MM.1S (cell line): ENCODE data around the gene SEPTIN5.

ENCODE experiments used
- DNase-seq: peaks from one replicate; pipeline ENCODE4 v3.0.0-alpha.2; 2015
- H2AFZ ChIP-seq: fragments of 300-600 bp; sonication (generic); 2 replicates; pipeline ENCODE4 v1.6.0; 2016; ENCODE audit warnings: antibody characterized with exemption, low read length
- H3F3A ChIP-seq: fragments of 300-600 bp; sonication (generic); 2 replicates; pipeline ENCODE4 v1.6.1; 2016; ENCODE audit warnings: mild to moderate bottlenecking, antibody characterized with exemption, low read length, moderate library complexity, mixed read lengths; ENCODE audit not compliant: insufficient read depth
- H3K27ac ChIP-seq: fragments of 300-600 bp; sonication (generic); 2 replicates; pipeline ENCODE4 v1.5.1; 2016; ENCODE audit warnings: mild to moderate bottlenecking, low read length
- H3K27me3 ChIP-seq: fragments of 300-600 bp; sonication (generic); replicated peaks from 2 replicates; pipeline ENCODE4 v1.6.0; 2016; ENCODE audit warnings: low read length; ENCODE audit not compliant: insufficient read depth
- H3K36me3 ChIP-seq: fragments of 300-600 bp; sonication (generic); replicated peaks from 2 replicates; pipeline ENCODE4 v1.6.1; 2016; ENCODE audit warnings: mild to moderate bottlenecking, low read length, mixed read lengths; ENCODE audit not compliant: insufficient read depth
- H3K4me1 ChIP-seq: fragments of 300-600 bp; sonication (generic); 2 replicates; pipeline ENCODE4 v1.6.1; 2016; ENCODE audit warnings: low read length, mixed read lengths
- H3K4me2 ChIP-seq: fragments of 300-600 bp; sonication (generic); 2 replicates; pipeline ENCODE4 v1.6.0; 2016; ENCODE audit warnings: low read depth, low read length
- H3K4me3 ChIP-seq: fragments of 300-600 bp; sonication (generic); 2 replicates; pipeline ENCODE4 v1.5.1; 2016; ENCODE audit warnings: low read length, mixed read lengths
- H3K79me2 ChIP-seq: fragments of 300-600 bp; sonication (generic); 2 replicates; pipeline ENCODE4 v1.6.1; 2016; ENCODE audit warnings: mixed run types, low read length, mixed read lengths
- H3K9ac ChIP-seq: fragments of 300-600 bp; sonication (generic); 2 replicates; pipeline ENCODE4 v1.6.1; 2016; ENCODE audit warnings: low read length, mixed read lengths
- H3K9me2 ChIP-seq: fragments of 300-600 bp; sonication (generic); replicated peaks from 2 replicates; pipeline ENCODE4 v1.6.1; 2016; ENCODE audit warnings: mild to moderate bottlenecking, low read length, mixed read lengths; ENCODE audit not compliant: insufficient read depth
- H3K9me3 ChIP-seq: fragments of 300-600 bp; sonication (generic); replicated peaks from 2 replicates; pipeline ENCODE4 v1.6.1; 2016; ENCODE audit warnings: mild to moderate bottlenecking, low read length, mixed read lengths; ENCODE audit not compliant: insufficient read depth
- H4K20me1 ChIP-seq: fragments of 300-600 bp; sonication (generic); 2 replicates; pipeline ENCODE4 v1.6.1; 2016; ENCODE audit warnings: mild to moderate bottlenecking, low read length, moderate library complexity, mixed read lengths; ENCODE audit not compliant: insufficient read depth
- CTCF ChIP-seq: fragments of 300-600 bp; sonication (generic); IDR thresholded peaks from 2 replicates; pipeline ENCODE4 v1.5.1; 2016; ENCODE audit warnings: antibody characterized with exemption, low read length, mixed read lengths
- EZH2 ChIP-seq: fragments of 300-600 bp; sonication (generic); optimal IDR thresholded peaks from 2 replicates; pipeline ENCODE3; 2017; ENCODE audit warnings: low read depth, mild to moderate bottlenecking, antibody characterized with exemption, low read length, mixed read lengths
- EZH2phosphoT487 ChIP-seq: fragments of 300-600 bp; sonication (generic); IDR thresholded peaks from 2 replicates; pipeline ENCODE4 v1.6.1; 2018; ENCODE audit warnings: antibody characterized with exemption, low read length

The SEPTIN5 gene

DNA sequence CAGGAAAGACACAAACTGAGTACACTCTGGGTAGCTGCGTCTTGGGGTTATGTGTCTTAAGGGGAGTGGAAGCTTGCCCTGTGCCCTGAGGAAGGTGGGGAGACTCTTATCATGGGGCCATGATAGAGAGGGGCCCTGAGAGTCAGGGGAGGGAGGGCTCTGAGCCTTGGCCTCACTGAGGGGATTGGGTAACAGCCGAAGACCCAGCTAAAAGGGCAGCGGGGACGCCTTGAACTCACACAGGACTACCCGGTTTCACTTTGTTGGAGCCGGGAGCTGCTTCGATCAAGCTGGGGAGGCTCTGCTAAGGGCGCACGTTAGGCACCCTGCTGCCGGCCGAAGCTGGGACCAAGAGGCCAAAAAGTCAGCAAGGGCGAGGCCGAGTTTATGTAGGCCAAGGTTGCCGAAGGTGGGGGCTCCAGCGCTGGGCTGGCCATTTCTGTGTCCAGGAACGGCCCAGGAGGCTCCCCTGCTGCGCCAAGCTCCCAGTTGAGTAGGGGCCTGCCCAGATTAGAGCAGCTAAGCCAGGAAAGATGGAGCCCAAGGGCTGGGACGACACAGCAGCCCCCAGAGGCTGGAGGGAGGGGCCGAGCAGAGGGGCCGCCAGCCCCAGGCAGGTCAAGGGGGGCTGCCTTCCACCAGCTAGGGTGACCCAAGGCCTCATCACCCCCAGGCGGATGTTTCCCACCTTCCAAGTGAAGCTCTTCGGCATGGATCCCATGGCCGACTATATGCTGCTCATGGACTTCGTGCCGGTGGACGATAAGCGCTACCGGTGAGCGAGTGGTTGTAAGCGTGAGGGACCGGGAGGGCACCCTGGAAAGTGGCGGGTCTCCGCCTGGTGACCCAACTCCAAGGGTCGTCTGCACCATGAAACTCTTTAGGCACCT is 48.5 kb downstream of the SEPTIN5 start:
- TF ChIP-seq EZH2phosphoT487 (no peak), CTCF (no peak), EZH2 (no peak)
- Histone ChIP-seq H3K27me3 (peaks cover 82% of the 10 kb centered on the region), H3K27ac (no peak overlapping the region), H3K4me2 (peak overlapping the region; percentile 34; the same call in 1 of the 2 replicates), H3K36me3 (no peaks in the 10 kb centered on the region), H3K4me1 (no peaks in the 10 kb centered on the region), H3K9me3 (no peaks in the 10 kb centered on the region), H3K9me2 (no peaks in the 10 kb centered on the region), H3K9ac (no peak overlapping the region), H3K4me3 (no peak overlapping the region; the same call in 1 of the 2 replicates), H3F3A (peaks cover 2% of the 10 kb centered on the region), H2AFZ (no peak overlapping the region), H4K20me1 (no peaks in the 10 kb centered on the region), H3K79me2 (no peaks in the 10 kb centered on the region)
- no peak for DNase-seq

DNA sequence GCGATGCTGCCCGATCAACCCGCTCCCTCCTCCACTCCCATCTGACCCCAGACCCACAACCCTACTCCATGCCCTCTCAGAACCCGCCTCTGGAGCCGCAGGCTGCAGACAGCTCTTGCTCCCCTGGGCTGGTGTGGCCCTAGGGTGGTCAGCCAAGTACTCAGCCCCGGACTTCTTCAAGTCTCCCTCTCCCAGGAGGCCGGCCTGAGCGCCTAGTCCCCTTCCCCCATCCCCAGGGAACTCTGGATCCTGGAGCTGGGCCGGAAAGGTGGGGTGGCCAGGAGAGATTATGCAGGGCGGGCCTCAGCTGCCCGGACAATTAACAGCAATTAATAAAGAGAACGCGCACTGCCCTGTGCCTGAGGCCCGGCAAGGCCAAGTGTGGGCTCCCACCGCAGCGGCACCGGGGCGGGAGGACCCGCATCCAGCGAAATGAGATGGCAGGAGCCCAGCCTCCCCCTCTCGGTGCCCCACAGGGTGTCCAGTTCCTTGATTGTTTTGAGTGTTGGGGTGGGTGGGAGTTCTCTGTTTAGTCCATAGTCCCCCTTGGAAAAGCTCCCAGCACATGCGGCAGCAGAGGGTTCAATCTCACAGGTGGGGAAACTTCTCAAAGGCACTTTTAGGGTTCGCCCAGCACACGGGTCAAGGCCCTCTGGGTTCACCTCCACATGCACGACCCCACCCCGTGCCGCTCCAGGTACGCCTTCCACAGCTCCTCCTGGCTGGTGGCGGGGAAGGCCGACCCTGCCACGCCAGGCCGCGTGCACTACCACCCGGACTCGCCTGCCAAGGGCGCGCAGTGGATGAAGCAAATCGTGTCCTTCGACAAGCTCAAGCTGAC is 49.4 kb downstream of the SEPTIN5 start:
- Histone ChIP-seq H3K9ac (no peak overlapping the region), H3K27me3 (peaks cover 82% of the 10 kb centered on the region), H3F3A (no peaks in the 10 kb centered on the region), H3K4me3 (no peak overlapping the region), H3K4me1 (no peaks in the 10 kb centered on the region), H3K9me2 (no peaks in the 10 kb centered on the region), H3K4me2 (no peak overlapping the region), H3K36me3 (no peaks in the 10 kb centered on the region), H4K20me1 (no peaks in the 10 kb centered on the region), H3K9me3 (no peaks in the 10 kb centered on the region), H3K27ac (no peak overlapping the region), H2AFZ (no peak overlapping the region), H3K79me2 (no peaks in the 10 kb centered on the region)
- DNase-seq: no peak
- TF ChIP-seq CTCF (no peak), EZH2 (no peak), EZH2phosphoT487 (no peak)

- H3K4me2 ChIP-seq: no peak overlapping the region
These were observed 49.9 kb downstream of the SEPTIN5 start for GRCh38 chr22:19764299-19764593.

More at GRCh38 chr22:19764299-19764593, 49.9 kb downstream of the SEPTIN5 start:
- no peaks in the 10 kb centered on the region for H3K36me3 ChIP-seq
- DNase-seq: no peak
- H3K27me3 ChIP-seq: peaks cover 82% of the 10 kb centered on the region
- H3K79me2 ChIP-seq: no peaks in the 10 kb centered on the region
- H3K4me3 ChIP-seq: no peak overlapping the region
- no peaks in the 10 kb centered on the region for H3F3A ChIP-seq
- H3K9me2 ChIP-seq: no peaks in the 10 kb centered on the region
- H4K20me1 ChIP-seq: no peaks in the 10 kb centered on the region
- no peak overlapping the region for H3K9ac ChIP-seq
- no peak overlapping the region for H3K27ac ChIP-seq
- no peaks in the 10 kb centered on the region for H3K4me1 ChIP-seq
- H2AFZ ChIP-seq: no peak overlapping the region
- TF ChIP-seq EZH2phosphoT487 (no peak), CTCF (no peak), EZH2 (no peak)
- no peaks in the 10 kb centered on the region for H3K9me3 ChIP-seq
